ENCODE data around the gene CD83. TPM values are rescaled to one million over a fixed set of nuclear protein-coding genes. Genes with fewer than 3 reads are reported as not detected.

Gene CD83
- total RNA-seq, 1 experiment from 2014 or later = 15.2 TPM

- Histone ChIP-seq H3K9me3 (ENCODE audit: low read length) (no peaks in the 10 kb centered on the region), H3K4me2 (ENCODE audit: low read length) (no peak overlapping the region), H3K79me2 (ENCODE audit: low read length) (no peaks in the 10 kb centered on the region), H3K27me3 (ENCODE audit: low read length) (no peaks in the 10 kb centered on the region), H3K9ac (ENCODE audit: low read length) (no peak overlapping the region), H3K9me2 (replicated peaks; ENCODE audit: low read length) (no peaks in the 10 kb centered on the region), H3K4me3 (ENCODE audit: low read length) (no peak overlapping the region), H3K27ac (ENCODE audit: low read length) (no peak overlapping the region), H4K20me1 (ENCODE audit: low read length) (no peaks in the 10 kb centered on the region), H2AFZ (ENCODE audit: low read length) (no peak overlapping the region), H3K36me3 (ENCODE audit: low read depth, low read length) (no peaks in the 10 kb centered on the region), H3K4me1 (ENCODE audit: insufficient read depth, low read length) (peaks cover 15% of the 10 kb centered on the region), H3F3A (ENCODE audit: low read length, unreplicated experiment) (no peaks in the 10 kb centered on the region)
- intact Hi-C loops (cut with micrococcal nuclease) = no loop called here
- no peak for DNase-seq
- no peak for TF ChIP-seq EZH2phosphoT487 (IDR thresholded peaks at IDR 0.05; ENCODE audit: borderline replicate concordance, low read length)
- TF ChIP-seq EZH2 (IDR thresholded peaks at IDR 0.05; ENCODE audit: low read length, unreplicated experiment) = no peak
- no peak for TF ChIP-seq CTCF (conservative IDR thresholded peaks at IDR 0.05; ENCODE audit: low read depth, low read length)
- ChIA-PET POLR2A (ENCODE audit: unreplicated experiment) (no interaction called here), CTCF (no interaction called here)
- no TSS peak for BruUV-seq (replicated peaks)
- ATAC-seq = no peak
Measured at GRCh38 chr6:14162826-14163225, 45.3 kb downstream of the CD83 start.

GRCh38 chr6:14165091-14165490 is 47.5 kb downstream of the CD83 start:
- Histone ChIP-seq H3K9me3 (ENCODE audit: low read length) (peaks cover 7% of the 10 kb centered on the region), H3K27ac (ENCODE audit: low read length) (no peak overlapping the region), H3F3A (ENCODE audit: low read length, unreplicated experiment) (no peaks in the 10 kb centered on the region), H3K4me3 (ENCODE audit: low read length) (no peak overlapping the region), H4K20me1 (ENCODE audit: low read length) (no peaks in the 10 kb centered on the region), H3K36me3 (ENCODE audit: low read depth, low read length) (no peaks in the 10 kb centered on the region), H3K79me2 (ENCODE audit: low read length) (no peaks in the 10 kb centered on the region), H3K4me1 (ENCODE audit: insufficient read depth, low read length) (peaks cover 15% of the 10 kb centered on the region), H3K4me2 (ENCODE audit: low read length) (peak overlapping the region; percentile 23; the same call in 1 of the 2 replicates), H3K9ac (ENCODE audit: low read length) (no peak overlapping the region), H3K9me2 (replicated peaks; ENCODE audit: low read length) (no peaks in the 10 kb centered on the region), H3K27me3 (ENCODE audit: low read length) (no peaks in the 10 kb centered on the region), H2AFZ (ENCODE audit: low read length) (no peak overlapping the region)
- no peak for TF ChIP-seq CTCF (conservative IDR thresholded peaks at IDR 0.05; ENCODE audit: low read depth, low read length)
- no peak for TF ChIP-seq EZH2 (IDR thresholded peaks at IDR 0.05; ENCODE audit: low read length, unreplicated experiment)
- no peak for TF ChIP-seq EZH2phosphoT487 (IDR thresholded peaks at IDR 0.05; ENCODE audit: borderline replicate concordance, low read length)
- ATAC-seq (peak; percentile 99), DNase-seq (peak; percentile 88)
- intact Hi-C loops (cut with micrococcal nuclease) = no loop called here
- POLR2A ChIA-PET (ENCODE audit: unreplicated experiment) = interaction anchor here (0.5 kb wide), 1 partner anchor 677 kb away, joined by 7 read pairs; the partner anchor contains the start of gene GFOD1
- BruUV-seq (replicated peaks) = no TSS peak
- CTCF ChIA-PET = interaction anchor here (0.6 kb wide), 1 partner anchor 13 kb away, joined by 3 read pairs; no protein-coding TSS in a partner anchor

GRCh38 chr6:14166839-14167238 is 49.3 kb downstream of the CD83 start:
- no peaks in the 10 kb centered on the region for H3K79me2 ChIP-seq (ENCODE audit: low read length)
- ChIA-PET POLR2A (ENCODE audit: unreplicated experiment) (no interaction called here), CTCF (no interaction called here)
- BruUV-seq (replicated peaks) = no TSS peak
- H3K9me2 ChIP-seq (replicated peaks; ENCODE audit: low read length) = no peaks in the 10 kb centered on the region
- H3K9ac ChIP-seq (ENCODE audit: low read length) = no peak overlapping the region
- intact Hi-C loops (cut with micrococcal nuclease) = no loop called here
- no peak overlapping the region for H3K4me3 ChIP-seq (ENCODE audit: low read length)
- DNase-seq = no peak
- no peaks in the 10 kb centered on the region for H3K27me3 ChIP-seq (ENCODE audit: low read length)
- no peak for ATAC-seq
- H3K4me1 ChIP-seq (ENCODE audit: insufficient read depth, low read length) = peaks cover 15% of the 10 kb centered on the region
- H4K20me1 ChIP-seq (ENCODE audit: low read length) = no peaks in the 10 kb centered on the region
- H3K27ac ChIP-seq (ENCODE audit: low read length) = no peak overlapping the region
- no peaks in the 10 kb centered on the region for H3K36me3 ChIP-seq (ENCODE audit: low read depth, low read length)
- TF ChIP-seq CTCF (conservative IDR thresholded peaks at IDR 0.05; ENCODE audit: low read depth, low read length) (no peak), EZH2phosphoT487 (IDR thresholded peaks at IDR 0.05; ENCODE audit: borderline replicate concordance, low read length) (no peak), EZH2 (IDR thresholded peaks at IDR 0.05; ENCODE audit: low read length, unreplicated experiment) (no peak)
- no peaks in the 10 kb centered on the region for H3F3A ChIP-seq (ENCODE audit: low read length, unreplicated experiment)
- H2AFZ ChIP-seq (ENCODE audit: low read length) = no peak overlapping the region
- no peak overlapping the region for H3K4me2 ChIP-seq (ENCODE audit: low read length)
- peaks cover 10% of the 10 kb centered on the region for H3K9me3 ChIP-seq (ENCODE audit: low read length)
